Measurements from ENCODE around the gene STAG3.

STAG3 gene

GRCh38 chr7:100170101-100170897 lies 7.4 kb upstream of the STAG3 start:
- in situ Hi-C loops (cut with MboI; ENCODE audit: low pct_unique_long_range_greater_than_20kb, low sequenced_read_pairs, unreplicated experiment), result no loop called here
- DNase-seq (ENCODE audit: low spot score), result peak; percentile 15
- no peak for TF ChIP-seq CTCF (IDR thresholded peaks at IDR 0.05; ENCODE audit: extremely low read depth, insufficient read depth, missing control alignments)

- in situ Hi-C loops (cut with MboI; ENCODE audit: low pct_unique_long_range_greater_than_20kb, low sequenced_read_pairs, unreplicated experiment), result no loop called here
- no peak for TF ChIP-seq CTCF (IDR thresholded peaks at IDR 0.05; ENCODE audit: extremely low read depth, insufficient read depth, missing control alignments)
- peak; percentile 69 for DNase-seq (ENCODE audit: low spot score)
Measured at GRCh38 chr7:100171087-100171681, 6.5 kb upstream of the STAG3 start.

GRCh38 chr7:100171840-100172239 lies 5.9 kb upstream of the STAG3 start:
- no peak for DNase-seq (ENCODE audit: low spot score)
- TF ChIP-seq CTCF (IDR thresholded peaks at IDR 0.05; ENCODE audit: extremely low read depth, insufficient read depth, missing control alignments), result no peak
- in situ Hi-C loops (cut with MboI; ENCODE audit: low pct_unique_long_range_greater_than_20kb, low sequenced_read_pairs, unreplicated experiment), result no loop called here

- in situ Hi-C loops (cut with MboI; ENCODE audit: low pct_unique_long_range_greater_than_20kb, low sequenced_read_pairs, unreplicated experiment), result no loop called here
- no peak for TF ChIP-seq CTCF (IDR thresholded peaks at IDR 0.05; ENCODE audit: extremely low read depth, insufficient read depth, missing control alignments)
- DNase-seq (ENCODE audit: low spot score), result peak; percentile 17
Measured at GRCh38 chr7:100173806-100174495, 3.8 kb upstream of the STAG3 start.

GRCh38 chr7:100174582-100174981 lies 3.1 kb upstream of the STAG3 start:
- TF ChIP-seq CTCF (IDR thresholded peaks at IDR 0.05; ENCODE audit: extremely low read depth, insufficient read depth, missing control alignments), result no peak
- DNase-seq (ENCODE audit: low spot score), result peak; percentile 8
- in situ Hi-C loops (cut with MboI; ENCODE audit: low pct_unique_long_range_greater_than_20kb, low sequenced_read_pairs, unreplicated experiment), result no loop called here

GRCh38 chr7:100175296-100175935 lies 2.3 kb upstream of the STAG3 start:
- in situ Hi-C loops (cut with MboI; ENCODE audit: low pct_unique_long_range_greater_than_20kb, low sequenced_read_pairs, unreplicated experiment), result no loop called here
- DNase-seq (ENCODE audit: low spot score), result no peak
- TF ChIP-seq CTCF (IDR thresholded peaks at IDR 0.05; ENCODE audit: extremely low read depth, insufficient read depth, missing control alignments), result no peak
